ENCODE results near the gene ATG4B.

DNA sequence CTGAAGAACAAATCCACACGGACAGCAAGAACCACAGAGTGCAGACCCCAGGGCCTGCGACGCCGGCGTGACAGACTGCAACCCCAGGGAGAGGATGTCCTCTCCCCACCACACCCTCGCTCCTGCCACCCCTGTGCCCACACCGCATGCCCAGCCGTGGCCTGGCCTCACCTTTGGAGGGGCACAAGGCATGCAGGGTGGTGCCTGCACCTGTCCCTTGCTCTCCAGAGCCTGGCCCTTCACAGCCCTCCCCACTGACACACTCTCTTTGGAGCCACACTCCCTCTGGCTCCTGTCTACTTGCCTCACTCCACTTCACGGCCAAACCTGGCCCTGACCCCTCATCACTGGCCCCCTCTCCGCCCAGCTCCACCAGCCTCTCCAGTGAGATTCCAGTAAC lies 9.8 kb upstream of the ATG4B start:
- TF ChIP-seq ELF4 (IDR thresholded peaks at IDR 0.05) = no peak
- TF ChIP-seq LEF1 (IDR thresholded peaks at IDR 0.05; ENCODE audit: borderline replicate concordance) = no peak
- TF ChIP-seq BHLHE40 (IDR thresholded peaks at IDR 0.05; ENCODE audit: borderline replicate concordance) = no peak
- TF ChIP-seq NFRKB (IDR thresholded peaks at IDR 0.05) = no peak
- no peak for TF ChIP-seq SUZ12 (IDR thresholded peaks at IDR 0.05)
- TF ChIP-seq SP1 (IDR thresholded peaks at IDR 0.05) = no peak

Data from HEK293T (cell line).